Activated CD8-positive, alpha-beta T cell treated with anti-CD3 and anti-CD28 coated beads for 36 hours (primary cell): ENCODE results near the gene VKORC1. TPM values are rescaled to one million over a fixed set of nuclear protein-coding genes. Genes with fewer than 3 reads are reported as not detected.

Source experiments
- ATAC-seq: fragments of 200-7000 bp; cut with Tn5 transposase; one replicate; pipeline ENCODE4 v1.10.0; 2021; ENCODE audit warnings: mild to moderate bottlenecking, moderate library complexity
- CTCF ChIA-PET: fragments of 350-600 bp; sonication (Branson Sonifier 250); formaldehyde crosslinking; loops from one replicate; lab custom pipeline; 2021; ENCODE audit warnings: antibody characterized with exemption; lab: Charles Lee
- POLR2A ChIA-PET: fragments of 350-600 bp; sonication (Branson Sonifier 250); formaldehyde crosslinking; loops from one replicate; lab custom pipeline; 2021; ENCODE audit warnings: antibody characterized with exemption; lab: Charles Lee
- DNase-seq: peaks from one replicate; pipeline ENCODE4 v3.0.0-alpha.2; 2020
- H3K27ac Mint-ChIP-seq: one replicate; pipeline ENCODE4 v1.8.0; 2021; ENCODE audit warnings: mild to moderate bottlenecking, mixed read lengths
- H3K27me3 Mint-ChIP-seq: one replicate; pipeline ENCODE4 v1.8.0; 2021; ENCODE audit warnings: mixed read lengths
- H3K36me3 Mint-ChIP-seq: one replicate; pipeline ENCODE4 v1.8.0; 2021; ENCODE audit warnings: low read depth, mixed read lengths
- H3K4me1 Mint-ChIP-seq: one replicate; pipeline ENCODE4 v1.8.0; 2021; ENCODE audit warnings: low read depth, mixed read lengths
- H3K4me3 Mint-ChIP-seq: one replicate; pipeline ENCODE4 v1.8.0; 2021; ENCODE audit warnings: mild to moderate bottlenecking, moderate library complexity, mixed read lengths
- H3K9me3 Mint-ChIP-seq: one replicate; pipeline ENCODE4 v1.8.0; 2021; ENCODE audit warnings: mixed read lengths
- CTCF ChIP-seq: fragments of 200-600 bp; IDR thresholded peaks from one replicate; pipeline ENCODE4 v1.8.0; 2022; ENCODE audit warnings: antibody characterized with exemption, mild to moderate bottlenecking
- intact Hi-C: fragments of 100-400 bp; cut with micrococcal nuclease; formaldehyde crosslinking; loops from one replicate; pipeline ENCODE4 v1.10.0; 2022
- total RNA-seq, 2 experiments: library from RNA; stranded (reverse); gene quantifications; one replicate each; pipeline ENCODE4 v1.2.3, GENCODE V29; 2021

Gene VKORC1
- total RNA-seq, 2 experiments from 2014 or later: 68.5 to 71.5 TPM

GRCh38 chr16:31109622-31110021 is 15.0 kb upstream of the VKORC1 start:
- H3K9me3 Mint-ChIP-seq: no peaks in the 10 kb centered on the region
- no peak for DNase-seq
- ChIA-PET CTCF (interaction anchor here (1.1 kb wide), 1 partner anchor 33 kb away, joined by 6 read pairs; no protein-coding TSS in a partner anchor), POLR2A (no interaction called here)
- intact Hi-C loops: loop anchor here (10.0 kb wide), 1 partner anchor 65 kb away; no protein-coding TSS in a partner anchor
- peak overlapping the region; percentile 65 for H3K27ac Mint-ChIP-seq
- peak overlapping the region; percentile 79 for H3K4me3 Mint-ChIP-seq
- peaks cover 18% of the 10 kb centered on the region for H3K36me3 Mint-ChIP-seq
- no peak for TF ChIP-seq CTCF
- H3K4me1 Mint-ChIP-seq: peaks cover 38% of the 10 kb centered on the region
- ATAC-seq: no peak
- H3K27me3 Mint-ChIP-seq: no peaks in the 10 kb centered on the region

- TF ChIP-seq CTCF: no peak
- H3K36me3 Mint-ChIP-seq: peaks cover 18% of the 10 kb centered on the region
- peak overlapping the region; percentile 79 for H3K4me3 Mint-ChIP-seq
- DNase-seq: no peak
- intact Hi-C loops: no loop called here
- H3K4me1 Mint-ChIP-seq: peaks cover 38% of the 10 kb centered on the region
- ChIA-PET POLR2A (interaction anchor here (0.6 to 2.8 kb wide), 4 partner anchors 9 to 71 kb away, joined by 3 to 15 read pairs (median 4); partner anchors contain the start of genes FUS, KAT8 and VKORC1), CTCF (interaction anchor here (1.1 kb wide), 1 partner anchor 33 kb away, joined by 6 read pairs; no protein-coding TSS in a partner anchor)
- no peaks in the 10 kb centered on the region for H3K27me3 Mint-ChIP-seq
- no peaks in the 10 kb centered on the region for H3K9me3 Mint-ChIP-seq
- no peak for ATAC-seq
- H3K27ac Mint-ChIP-seq: peak overlapping the region; percentile 65
Measured at GRCh38 chr16:31108794-31109558, 14.4 kb upstream of the VKORC1 start.

DNA sequence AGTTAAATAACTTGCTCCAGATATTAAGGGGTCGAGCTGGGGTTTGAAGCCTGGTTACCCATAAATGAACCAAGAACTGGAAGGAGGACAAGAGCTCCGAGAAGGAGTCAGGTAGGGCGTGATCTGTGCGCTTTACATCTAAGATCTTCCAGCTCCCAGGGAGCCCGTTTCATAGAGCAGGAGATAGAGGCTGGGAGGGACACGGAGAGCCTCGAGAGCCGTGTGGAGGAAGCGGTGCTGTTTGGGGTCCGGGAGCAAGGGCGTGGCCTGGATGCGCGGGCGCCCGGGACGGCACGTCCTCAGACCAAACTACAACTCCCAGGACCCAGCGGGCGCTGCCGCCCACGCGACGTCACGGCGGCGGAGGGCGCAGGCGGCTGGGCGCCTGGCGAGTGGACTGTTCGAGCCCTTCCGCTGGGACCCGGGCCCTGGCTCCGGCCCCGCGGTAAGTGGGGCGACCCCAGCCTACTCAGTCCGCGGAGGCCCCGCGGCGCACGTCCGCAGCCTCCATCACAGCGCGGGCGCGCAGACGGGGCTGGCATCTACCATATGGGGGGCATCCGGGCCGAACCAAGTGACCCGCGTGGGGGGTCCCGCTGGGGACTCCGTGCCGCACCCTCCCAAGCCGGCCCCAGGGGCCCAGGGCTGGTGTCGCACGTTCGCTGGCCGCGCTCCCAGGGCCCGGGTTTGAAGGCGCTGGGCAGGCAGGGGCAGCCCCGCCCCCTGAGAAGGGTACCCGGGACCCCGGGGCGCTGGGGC is 13.6 kb upstream of the VKORC1 start, which contains the start of gene BCKDK:
Gene BCKDK (plus strand): TSS at position 352 of the 759 bp plus-strand sequence. CDS start 838 bp downstream, outside the sequence.
- peak; percentile 77 for ATAC-seq
- intact Hi-C loops: no loop called here
- Mint-ChIP-seq H3K27me3 (no peaks in the 10 kb centered on the region), H3K9me3 (no peaks in the 10 kb centered on the region), H3K36me3 (peaks cover 18% of the 10 kb centered on the region), H3K4me3 (peak within 1 kb of the TSS; percentile 81), H3K4me1 (peaks cover 34% of the 10 kb centered on the region), H3K27ac (peak within 1 kb of the TSS; percentile 90)
- DNase-seq: peak; percentile 89
- TF ChIP-seq CTCF: no peak
- ChIA-PET CTCF (interaction anchor here (1.4 to 1.9 kb wide), 2 partner anchors 34 to 36 kb away, joined by 3 to 9 read pairs; no protein-coding TSS in a partner anchor), POLR2A (interaction anchor here (0.6 to 2.8 kb wide), 7 partner anchors 9 to 72 kb away, joined by 3 to 15 read pairs (median 4); partner anchors contain the start of genes FUS, KAT8 and VKORC1)

- ChIA-PET POLR2A (interaction anchor here (0.9 to 2.8 kb wide), 6 partner anchors 10 to 72 kb away, joined by 3 to 15 read pairs (median 5); partner anchors contain the start of genes FUS, KAT8 and VKORC1), CTCF (interaction anchor here (1.0 to 1.9 kb wide), 3 partner anchors 33 to 37 kb away, joined by 3 to 9 read pairs (median 5); partner anchors contain the start of genes ZNF646 and ZNF668)
- peak overlapping the region; percentile 81 for H3K4me3 Mint-ChIP-seq
- H3K27ac Mint-ChIP-seq: peak overlapping the region; percentile 90
- H3K36me3 Mint-ChIP-seq: peaks cover 15% of the 10 kb centered on the region
- no peak for TF ChIP-seq CTCF
- peaks cover 34% of the 10 kb centered on the region for H3K4me1 Mint-ChIP-seq
- no peaks in the 10 kb centered on the region for H3K27me3 Mint-ChIP-seq
- no peaks in the 10 kb centered on the region for H3K9me3 Mint-ChIP-seq
- ATAC-seq (peak; percentile 68), DNase-seq (peak; percentile 73)
- intact Hi-C loops: no loop called here
Measured at GRCh38 chr16:31107465-31107867, 12.9 kb upstream of the VKORC1 start.
